Femur (tissue), 1 donor: Measurements from ENCODE around the gene SUPT4H1.

Source experiments
- DNase-seq: peaks from one replicate; pipeline ENCODE4 v3.0.0-alpha.2; 2017

SUPT4H1 gene

DNA sequence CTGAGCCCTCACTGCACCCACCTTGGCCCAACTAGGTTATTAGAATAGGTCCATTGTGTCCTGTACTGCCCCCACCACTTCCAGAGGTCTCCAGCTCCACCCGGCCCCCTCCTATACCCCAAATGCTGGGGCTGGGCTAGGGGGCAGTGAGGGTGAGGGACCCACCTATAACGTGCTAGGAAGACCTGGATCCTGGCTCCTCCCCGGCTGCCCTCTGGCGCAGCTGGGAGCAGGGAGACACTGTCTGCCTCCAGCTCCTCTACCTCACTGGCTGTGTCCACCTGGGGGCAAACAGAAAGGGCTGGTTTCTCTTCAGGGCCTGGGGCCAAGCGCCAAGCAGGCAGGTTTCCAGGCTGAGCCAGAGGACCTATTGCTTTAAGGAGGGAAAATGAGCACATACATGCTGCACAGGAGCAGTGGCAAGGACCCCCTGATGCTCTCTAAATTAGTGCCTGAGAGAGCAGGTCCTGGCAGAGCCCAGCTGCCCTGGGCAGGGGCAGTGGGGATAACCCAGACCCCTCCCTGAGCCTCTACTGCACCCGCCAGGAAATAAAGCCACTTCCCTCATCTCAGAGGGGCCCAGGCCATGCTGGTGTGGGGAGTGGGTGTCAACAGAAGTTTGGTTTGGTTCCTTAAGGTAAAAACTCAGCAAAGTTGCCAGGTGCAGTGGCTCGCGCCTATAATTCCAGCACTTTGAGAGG lies 35.6 kb downstream of the SUPT4H1 start:
- DNase-seq, result peak; percentile 10

DNA sequence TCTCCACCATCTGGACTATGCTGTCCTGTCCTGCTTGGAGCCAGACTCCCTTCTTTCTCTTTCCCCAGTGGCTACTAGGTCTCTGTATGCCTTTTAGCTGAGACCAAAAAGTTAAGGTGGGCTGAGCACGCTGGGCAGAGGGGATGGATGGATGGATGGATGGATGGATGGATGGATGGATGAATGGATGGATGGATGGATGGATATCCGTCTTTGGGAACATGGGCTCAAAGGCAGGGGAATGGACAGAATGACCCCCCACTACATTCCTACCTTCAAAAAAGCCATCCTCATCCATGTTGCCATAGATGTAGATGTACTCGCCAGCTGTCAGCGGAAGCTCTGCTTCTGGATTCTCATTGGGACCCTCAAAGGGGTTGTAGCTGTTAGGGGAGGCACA lies 36.3 kb downstream of the SUPT4H1 start:
- DNase-seq, result no peak

DNA sequence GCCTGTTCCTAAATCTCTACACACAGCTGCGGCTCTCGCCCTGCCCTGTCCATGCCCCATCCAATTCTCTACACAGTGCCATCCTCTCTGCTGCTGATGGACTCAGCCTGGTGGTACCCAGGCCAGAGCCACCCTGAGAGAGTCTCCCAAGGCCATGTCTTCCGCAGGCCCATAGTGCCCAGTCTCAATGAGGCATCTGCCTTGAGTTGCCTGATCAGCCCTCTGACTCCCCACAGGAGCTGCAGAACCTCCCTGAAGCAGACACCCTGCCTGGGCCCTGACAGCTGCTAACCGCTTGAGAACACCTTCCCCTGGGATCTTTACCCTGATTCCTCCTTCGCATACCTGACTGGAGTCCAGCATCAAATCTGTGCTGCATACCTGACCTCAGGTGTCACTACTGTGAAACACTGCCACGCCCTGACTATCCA lies 36.7 kb downstream of the SUPT4H1 start:
- peak; percentile 9 for DNase-seq

DNA sequence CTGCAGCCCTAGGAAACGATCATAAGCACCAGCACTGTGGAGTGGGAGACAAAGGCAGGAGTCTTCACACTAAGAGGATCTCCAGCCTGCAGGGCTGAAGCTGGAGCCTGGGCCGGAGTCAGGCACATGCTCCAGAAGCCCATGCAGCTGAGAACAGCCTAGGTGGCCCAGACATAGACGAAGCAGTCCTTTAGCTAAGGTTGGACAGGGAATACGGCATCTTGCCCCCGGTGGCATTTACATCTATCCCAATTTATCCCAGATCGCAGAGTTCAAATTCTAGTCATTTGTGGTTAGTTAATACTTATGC lies 37.3 kb downstream of the SUPT4H1 start:
- DNase-seq, result no peak

DNA sequence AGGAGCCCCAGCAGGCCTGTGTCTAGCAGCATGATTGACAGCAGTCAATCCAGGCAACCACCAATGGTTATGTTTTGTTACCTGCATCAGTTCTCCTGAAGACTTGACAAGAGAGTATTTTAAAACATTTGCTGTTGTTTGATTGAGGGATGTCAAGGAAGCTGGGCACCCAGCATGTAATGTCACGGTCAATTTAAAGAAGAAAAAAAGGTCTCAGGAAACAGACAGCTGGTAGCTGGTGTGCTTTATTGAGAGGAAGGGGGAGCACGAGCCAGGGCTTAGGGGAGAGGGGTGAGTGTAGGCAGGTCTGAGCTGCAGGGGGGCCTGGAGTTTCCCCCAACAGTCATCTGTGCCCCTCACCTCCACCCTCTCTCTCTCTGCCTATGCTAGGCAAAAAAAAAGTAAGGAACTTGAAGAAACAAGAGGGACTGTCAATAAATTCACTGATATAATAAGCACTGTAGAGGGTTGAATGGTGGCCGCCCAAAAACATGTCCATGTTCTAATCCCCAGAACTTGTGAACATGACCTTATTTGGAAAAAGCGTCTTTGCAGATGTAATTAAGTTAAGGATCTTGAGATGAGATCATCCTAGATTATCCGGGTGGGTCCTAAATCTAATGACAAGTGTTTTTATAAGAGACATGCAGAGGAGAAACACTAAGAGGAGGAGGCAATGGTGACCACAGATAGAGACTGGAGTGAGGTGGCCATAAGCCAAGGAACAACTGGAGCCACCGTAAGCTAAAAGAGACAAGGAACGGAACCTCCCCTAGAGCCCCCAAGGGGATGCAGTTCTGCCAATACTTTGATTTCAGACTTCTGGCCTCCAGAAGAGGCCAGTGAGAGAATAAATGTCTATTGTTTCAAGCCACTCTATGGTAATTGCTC lies 37.9 kb downstream of the SUPT4H1 start:
- DNase-seq, result no peak

DNA sequence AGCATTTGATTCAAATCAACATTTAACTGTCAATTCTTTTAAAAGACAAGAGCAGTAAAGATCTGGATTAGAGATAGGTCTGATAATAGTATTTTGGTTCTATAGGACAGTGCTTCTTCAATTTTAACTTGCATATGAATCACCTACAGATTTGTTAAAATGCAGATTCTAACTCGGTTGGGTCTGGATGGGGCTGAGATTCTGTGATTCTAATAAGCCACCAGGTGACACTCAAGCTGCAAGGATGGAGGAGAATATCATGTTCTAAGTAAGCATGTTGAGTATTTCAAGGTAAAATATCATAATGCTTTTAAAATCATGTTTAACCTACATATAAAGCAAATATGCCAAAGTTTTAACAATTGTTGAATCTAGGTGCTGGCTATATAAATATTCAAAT lies 39.2 kb downstream of the SUPT4H1 start:
- no peak for DNase-seq

DNA sequence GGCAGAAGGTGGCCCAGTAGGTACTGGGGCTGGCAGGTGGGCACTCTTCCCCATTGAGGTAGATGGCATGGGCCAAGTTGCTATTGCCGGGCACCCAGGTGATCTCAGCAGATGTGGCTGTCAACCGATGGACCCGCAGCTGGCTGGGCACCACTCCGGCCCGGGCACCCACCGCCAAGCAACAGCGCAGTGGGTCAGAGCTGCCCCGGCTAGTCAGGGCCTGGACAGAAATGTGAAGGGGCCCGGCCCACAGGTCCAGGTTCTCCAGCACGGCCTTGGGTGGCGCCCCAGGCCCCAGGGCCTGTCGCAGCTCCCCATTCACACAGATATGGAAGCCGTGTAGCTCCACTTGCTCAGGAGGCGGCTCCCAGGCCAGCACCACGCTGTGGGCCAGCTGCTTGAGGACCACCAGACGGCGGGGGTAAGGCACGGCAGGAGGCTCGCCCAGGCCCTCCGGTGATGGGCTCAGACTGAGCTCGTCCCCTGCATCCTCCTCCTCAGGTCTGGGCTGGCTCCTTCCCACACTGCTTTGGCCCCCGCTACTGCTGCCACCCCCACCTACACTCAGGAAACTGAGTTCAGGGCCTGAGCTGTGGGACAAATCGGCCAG lies 39.9 kb downstream of the SUPT4H1 start:
- peak; percentile 13 for DNase-seq

DNA sequence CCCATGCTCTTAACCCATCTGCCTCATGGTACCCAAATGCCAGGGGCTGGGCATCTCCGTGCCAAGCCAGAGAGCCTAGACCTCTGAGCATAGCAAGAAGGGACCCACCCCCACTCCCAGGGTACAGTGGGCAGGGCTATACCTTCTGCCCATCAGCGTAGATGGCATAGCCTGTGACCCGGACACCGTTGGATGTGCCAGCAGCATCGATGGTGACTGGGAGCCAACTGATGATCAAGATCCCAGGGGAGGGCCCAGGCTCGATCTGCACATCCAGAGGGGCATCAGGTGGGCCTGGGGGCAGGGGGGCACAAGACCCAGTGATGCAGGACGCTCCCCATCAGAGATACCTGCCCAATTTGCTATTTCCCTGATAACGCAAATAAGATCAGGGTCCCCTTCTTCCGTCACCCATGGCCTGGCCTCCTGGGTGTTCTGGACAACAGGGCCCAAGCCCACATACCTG lies 40.5 kb downstream of the SUPT4H1 start:
- DNase-seq, result peak; percentile 16

DNA sequence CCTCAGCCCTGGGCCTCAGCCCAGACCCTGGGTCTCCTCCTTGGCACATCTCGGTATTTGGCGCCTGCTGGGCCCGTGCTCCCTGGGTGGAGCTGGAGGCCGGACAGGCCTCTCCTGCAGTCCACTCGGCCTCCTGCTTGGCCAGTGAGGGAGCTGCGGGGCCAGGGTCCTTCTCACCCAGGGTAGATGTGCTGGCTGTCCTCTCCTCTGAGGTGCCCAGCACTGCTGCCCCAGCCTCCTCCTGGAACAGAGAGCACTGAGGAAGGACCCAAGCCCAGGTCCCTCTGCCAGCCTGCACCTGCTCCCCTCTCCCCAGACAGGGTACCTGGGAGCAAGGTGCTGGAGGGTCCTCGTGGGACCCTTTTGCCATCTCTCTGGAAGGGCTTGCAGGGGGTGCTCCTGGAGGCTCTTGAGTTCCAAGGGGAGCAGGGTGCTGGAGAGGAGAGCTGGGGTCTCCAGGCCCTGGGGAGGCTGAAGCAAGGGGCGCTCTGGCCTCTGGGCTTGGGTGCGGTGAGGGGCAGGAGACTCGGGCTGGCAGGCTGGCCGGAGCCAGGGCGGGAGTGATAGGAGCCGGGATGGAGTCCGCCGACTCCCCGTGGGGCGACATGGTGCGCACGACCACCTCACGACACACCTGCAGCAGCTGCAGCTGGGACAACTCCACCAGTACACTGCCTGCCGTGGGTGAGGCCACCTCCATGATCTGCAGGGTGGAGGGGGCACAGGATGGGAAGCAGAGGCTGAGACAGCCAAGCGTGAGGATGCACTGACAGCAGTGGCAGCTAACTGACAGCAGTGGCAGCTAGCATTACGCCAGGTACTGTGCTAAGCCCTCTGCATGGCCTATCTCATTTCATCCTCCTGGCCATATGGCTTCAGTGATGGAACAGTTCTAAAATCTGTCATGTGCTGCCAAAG lies 41.2 kb downstream of the SUPT4H1 start:
- DNase-seq, result peak; percentile 14

DNA sequence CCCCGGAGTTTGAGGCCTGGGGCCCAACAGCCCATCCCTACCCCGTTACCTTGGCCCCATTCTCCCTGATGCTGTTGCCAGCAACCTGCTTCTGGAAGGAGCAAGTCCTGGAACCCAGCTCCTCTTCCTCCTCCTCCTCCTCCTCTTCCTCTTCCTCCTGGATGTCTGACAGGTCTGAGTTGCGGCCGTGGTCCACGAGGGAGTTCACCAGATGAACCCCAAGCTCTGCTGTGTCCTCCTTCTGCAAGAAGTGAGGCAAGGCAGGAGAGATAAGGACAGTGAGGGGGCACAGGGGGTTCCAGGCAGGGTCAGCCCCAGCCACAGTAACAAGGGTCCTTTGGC lies 42.1 kb downstream of the SUPT4H1 start:
- DNase-seq, result no peak

DNA sequence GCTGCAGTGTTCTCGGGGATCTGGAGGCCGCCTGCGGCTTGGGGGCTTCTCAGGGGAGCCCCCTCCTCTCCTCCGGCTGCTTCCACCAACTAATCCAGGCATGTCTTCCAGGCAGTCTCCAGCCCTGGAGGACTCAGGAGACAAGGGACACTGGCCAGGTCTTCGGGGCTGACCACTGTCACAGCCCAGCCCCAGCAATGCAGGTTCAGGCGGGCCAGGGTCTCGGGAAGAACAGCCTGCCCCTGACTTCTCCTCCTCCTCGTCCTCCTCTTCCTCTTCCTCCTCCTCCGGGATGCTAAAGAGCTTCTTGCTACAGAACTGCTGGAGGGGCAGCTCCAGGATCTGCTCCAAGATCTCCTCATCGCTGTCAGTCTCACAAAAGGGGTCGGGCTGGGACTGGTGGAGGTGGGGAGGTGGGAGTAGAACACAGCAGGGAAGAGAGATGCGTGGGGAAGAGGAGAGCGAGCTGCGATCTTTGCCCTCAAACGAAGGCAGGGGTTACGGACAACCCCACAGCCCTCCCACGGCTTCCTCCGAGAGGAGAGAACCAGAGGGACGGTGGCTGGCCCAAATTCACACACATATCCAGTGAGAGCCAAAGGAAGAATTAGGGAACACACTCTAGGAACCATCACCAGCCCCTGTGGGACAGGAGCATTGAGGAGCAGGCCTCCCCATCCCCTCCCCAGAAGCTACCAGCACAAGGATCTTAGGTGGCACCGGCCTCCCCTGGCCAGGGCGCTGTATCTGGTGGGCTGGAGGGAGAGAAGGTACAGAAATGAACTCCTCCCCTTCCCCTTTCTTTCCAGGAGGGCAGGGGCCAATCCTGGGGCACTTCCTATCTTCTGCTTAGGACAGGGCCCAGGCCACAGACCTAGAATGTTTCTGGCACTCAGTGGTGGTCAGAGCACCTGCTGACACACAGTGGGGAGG lies 42.8 kb downstream of the SUPT4H1 start:
- DNase-seq, result peak; percentile 14

DNA sequence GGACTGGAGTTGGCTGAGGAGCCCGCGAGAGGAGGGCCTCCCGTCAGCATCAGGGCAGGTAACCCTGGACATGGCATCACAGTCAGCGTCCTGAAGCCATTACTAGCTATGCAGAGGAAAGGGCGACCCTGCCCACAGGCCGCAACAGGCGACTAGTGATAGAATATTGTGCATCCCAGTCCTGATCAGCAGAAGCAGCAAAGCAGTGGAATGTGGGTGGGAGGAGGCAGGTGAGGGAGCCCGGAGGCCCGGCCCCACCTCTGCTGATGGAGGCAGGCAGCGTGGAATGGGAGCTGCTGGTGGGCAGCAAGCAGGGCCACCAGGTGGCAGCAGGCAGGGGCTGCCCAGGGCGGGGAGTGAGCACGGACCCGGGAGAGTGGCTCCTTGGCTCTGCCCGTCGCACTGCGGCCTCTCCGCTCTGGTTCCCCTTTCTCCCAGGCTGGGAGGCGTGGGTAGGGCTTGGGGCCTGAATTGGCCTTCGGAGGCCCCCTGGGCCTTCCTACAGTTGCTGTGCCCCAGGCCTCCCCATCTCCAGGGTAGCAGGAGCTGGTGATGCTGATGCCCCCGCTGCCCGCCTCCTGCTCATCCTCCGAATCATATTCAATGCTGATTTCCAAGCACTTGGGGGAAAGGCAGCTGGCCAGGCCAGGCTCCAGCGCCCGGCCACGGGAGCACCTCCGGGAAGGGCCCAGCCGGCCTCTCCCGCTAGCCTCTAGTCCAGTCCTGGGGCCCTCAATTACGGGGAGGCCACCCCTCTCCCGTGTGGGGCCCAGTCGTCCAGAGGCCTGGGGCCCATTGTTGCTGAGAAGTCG lies 43.6 kb downstream of the SUPT4H1 start:
- DNase-seq, result peak; percentile 24

DNA sequence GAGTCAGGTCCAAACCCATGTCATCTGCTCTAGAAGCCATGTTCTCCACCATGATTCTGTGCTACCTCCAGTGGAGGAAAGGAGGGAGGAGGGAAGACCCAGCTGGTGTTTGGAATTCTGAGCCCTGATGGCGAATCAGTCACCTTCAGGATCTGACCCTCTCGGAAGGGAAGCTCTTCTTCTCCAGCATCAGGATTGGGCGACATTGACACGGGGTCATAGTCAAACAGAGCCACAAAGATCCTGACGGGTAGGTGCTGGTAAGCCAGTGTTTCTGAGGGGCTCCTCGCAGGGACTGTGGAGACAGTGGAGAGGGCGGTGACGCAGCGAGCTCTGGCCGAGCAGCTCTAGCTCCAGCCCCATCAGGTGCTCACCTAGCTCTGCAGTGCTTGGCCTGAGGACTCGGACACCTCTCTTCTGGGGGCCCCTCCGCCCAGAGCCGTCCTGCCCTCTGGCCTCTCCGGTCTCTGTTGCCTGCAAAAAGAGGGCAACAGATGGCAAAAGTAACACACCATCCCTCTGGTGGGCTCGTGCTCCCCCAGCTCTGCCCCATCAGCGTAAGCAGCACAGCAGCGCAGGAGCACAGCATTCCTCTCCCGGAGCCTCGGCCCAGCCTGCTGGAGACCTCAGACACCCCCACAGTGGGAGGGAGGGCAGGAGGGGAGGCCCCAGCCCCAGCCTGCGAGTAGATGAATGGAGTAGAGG lies 44.4 kb downstream of the SUPT4H1 start:
- DNase-seq, result no peak

DNA sequence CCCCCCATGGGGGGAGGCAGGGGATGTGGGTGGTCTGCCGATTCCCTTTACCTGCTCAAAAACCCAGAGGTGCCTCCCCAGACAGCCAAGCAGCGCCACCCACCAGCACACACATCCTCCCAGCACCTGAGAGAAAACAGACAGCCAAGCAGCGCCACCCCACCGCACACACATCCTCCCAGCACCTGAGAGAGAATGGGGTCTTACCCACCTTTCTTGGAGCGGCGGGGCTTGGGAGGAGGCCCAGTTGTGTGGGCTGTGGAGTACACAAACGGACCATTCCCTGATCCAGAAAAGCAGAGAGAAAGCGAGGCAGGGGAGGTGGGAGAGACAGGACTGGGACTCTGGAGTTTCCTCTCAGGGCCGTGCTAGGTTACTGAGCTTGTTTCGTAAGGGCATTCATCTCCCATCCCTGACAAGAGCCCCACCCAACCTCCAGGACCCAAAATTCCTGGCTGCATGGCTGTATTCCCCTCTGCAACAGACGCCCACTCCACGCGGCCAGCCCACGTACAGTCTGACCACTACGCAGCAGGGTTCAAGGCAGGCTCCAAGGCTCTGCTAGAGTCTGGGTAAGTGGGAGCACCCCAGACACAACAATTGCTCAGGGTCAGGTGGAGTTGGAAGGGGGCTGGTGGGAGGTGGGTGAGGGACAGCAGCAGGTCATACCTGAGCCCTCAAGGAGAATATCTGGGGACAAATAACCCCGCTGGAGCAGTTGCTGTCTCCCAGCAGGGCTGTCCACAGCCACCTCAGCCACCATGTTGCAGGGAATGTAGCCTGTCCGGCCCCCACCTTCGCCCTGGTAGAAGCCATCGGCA lies 45.7 kb downstream of the SUPT4H1 start:
- no peak for DNase-seq

DNA sequence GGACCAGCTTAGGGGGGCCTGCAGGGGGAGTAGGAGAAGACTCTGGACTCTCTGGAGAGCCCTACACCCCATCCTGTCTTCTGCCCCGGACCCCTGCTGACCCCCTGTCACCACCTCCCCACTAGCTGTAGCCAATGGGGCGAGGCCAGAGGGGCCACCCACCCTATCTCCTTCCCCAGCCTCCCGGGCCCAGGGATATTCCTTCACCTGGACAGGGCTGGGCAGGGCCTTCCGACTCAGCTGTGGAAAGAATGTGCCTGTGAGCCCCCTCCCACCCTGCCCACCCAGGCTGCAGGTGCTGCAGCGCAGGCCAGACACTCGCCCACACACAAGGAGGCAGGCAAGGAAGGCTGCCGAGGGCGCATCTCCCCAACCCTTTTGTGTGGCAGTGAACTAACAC lies 46.4 kb downstream of the SUPT4H1 start:
- no peak for DNase-seq

DNA sequence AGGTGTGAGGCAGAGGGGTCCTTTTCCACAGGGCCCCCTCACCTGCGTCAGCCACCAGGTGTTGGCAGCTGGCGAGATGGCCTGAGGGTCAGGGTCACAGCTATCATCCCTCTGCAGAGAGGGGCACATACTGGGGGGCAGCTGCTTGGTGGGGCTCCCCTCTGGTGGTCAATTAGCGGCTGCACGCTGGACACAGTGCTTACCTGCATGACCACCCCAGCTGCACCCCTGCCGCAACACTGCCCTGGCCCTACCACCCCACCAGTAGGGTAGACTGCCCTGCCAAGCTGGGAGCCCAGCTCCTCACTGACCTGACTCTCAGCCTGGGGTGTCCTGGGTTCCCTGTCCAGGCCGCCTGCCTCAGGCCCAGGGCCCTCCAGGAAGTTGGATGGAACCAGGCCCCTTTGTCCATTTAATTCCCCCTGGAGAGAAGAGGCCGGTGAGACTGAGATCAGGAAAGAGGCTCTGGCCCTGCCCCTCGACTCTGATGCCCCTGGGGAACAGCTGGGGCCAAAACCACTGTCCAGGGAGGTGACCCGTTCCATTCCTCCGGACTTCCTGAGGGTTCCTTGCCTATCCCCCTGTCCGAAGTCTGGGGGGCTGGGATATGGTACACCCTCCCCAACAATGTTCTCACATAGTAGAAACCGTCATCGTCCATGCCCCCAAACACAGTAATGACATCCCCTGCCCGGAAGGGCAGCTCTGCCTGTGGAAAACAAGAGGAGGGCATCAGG lies 47.1 kb downstream of the SUPT4H1 start:
- DNase-seq, result no peak

DNA sequence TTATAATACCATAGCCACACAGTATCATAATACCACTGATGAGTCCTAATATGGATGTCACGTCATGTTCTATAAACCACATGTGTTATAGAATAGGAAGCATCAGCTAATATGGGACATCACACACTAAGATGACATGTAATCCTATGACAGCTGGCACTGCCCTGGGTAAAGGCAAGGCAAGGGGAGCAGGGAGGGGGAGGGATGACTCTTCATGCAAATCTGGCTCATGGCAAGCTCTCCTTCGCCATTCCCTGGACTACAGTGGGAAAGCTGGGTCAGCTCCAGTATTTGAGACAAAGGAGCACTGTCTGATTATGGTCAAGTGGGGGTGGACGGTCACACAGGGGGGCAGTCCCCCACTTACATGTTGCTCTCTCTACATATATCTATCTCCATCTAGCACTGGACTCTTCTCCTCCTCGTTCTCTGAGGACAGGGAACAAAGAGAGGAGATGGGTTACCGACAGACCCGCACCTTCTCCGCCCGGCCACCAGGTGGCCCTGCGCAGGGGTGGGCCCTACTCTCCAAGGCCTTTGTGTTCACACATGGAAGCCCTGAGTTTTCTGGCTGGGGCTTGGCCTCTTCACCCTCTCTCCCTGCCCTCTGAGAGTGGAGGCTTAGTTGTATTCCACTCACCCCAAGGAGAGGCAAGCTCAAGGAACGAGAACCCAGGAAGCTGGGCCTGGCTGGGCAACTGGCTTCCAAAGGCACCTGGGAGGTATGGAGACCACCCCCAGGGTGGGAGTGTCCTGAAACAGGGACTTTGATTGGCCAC lies 47.8 kb downstream of the SUPT4H1 start:
- peak; percentile 39 for DNase-seq
